ENCODE results near the gene C10orf53.

Gene C10orf53

DNA sequence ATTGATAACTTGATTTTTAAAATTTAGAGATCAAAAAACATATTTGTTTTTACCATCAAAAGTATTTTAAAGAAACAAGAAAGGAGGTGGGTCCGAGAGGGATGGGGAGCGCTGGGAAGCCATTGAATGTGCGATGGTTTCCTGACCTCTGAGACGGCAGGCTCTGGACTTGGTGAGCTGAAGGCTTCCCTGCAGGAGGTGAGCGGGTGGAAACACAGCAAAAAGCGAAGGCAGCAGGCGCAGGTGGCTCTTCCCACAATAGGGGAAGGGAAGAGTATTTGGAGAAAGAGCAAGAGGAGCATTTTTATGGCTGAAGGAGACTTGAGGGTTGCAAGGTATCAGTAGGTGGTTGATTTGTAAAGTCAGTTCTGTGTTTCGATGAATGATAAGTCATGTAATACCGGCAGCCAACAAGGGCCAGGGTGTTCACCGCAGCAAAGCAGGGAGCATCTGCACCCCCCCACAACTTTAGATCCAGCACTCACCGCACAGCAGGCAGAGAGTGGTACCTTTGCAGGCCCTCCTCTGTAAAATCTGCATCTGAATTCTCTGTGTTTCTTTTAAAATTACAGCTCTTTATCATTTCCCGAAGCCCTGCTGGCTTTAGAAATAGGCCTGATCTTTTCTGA, 10.5 kb downstream of the C10orf53 start:
- H2AFZ ChIP-seq (ENCODE audit: low read depth, low read length), result no peak overlapping the region
- no peak for DNase-seq
- no peaks in the 10 kb centered on the region for H4K20me1 ChIP-seq (ENCODE audit: insufficient read depth, low read length)
- no peak overlapping the region for H3K27ac ChIP-seq (ENCODE audit: low read length)
- H3K4me3 ChIP-seq (ENCODE audit: low read depth in 1 of 2, low read length in 2 of 2), result no peak overlapping the region
- no peaks in the 10 kb centered on the region for H3K4me1 ChIP-seq (ENCODE audit: insufficient read depth, low read length)
- no peaks in the 10 kb centered on the region for H3K27me3 ChIP-seq (ENCODE audit: insufficient read depth, low read length, poor library complexity)
- no peak for TF ChIP-seq EZH2 (IDR thresholded peaks at IDR 0.05; ENCODE audit: borderline replicate concordance, low read depth, low read length, severe bottlenecking)
- TF ChIP-seq, protein P1, sequence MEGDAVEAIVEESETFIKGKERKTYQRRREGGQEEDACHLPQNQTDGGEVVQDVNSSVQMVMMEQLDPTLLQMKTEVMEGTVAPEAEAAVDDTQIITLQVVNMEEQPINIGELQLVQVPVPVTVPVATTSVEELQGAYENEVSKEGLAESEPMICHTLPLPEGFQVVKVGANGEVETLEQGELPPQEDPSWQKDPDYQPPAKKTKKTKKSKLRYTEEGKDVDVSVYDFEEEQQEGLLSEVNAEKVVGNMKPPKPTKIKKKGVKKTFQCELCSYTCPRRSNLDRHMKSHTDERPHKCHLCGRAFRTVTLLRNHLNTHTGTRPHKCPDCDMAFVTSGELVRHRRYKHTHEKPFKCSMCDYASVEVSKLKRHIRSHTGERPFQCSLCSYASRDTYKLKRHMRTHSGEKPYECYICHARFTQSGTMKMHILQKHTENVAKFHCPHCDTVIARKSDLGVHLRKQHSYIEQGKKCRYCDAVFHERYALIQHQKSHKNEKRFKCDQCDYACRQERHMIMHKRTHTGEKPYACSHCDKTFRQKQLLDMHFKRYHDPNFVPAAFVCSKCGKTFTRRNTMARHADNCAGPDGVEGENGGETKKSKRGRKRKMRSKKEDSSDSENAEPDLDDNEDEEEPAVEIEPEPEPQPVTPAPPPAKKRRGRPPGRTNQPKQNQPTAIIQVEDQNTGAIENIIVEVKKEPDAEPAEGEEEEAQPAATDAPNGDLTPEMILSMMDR (IDR thresholded peaks at IDR 0.05; ENCODE audit: borderline replicate concordance, extremely low read depth, low read length, poor library complexity, severe bottlenecking), result no peak
- no peak for ATAC-seq (ENCODE audit: insufficient read depth, low read depth)
- no peaks in the 10 kb centered on the region for H3K79me2 ChIP-seq (ENCODE audit: insufficient read depth, low read length)
- no peaks in the 10 kb centered on the region for H3K36me3 ChIP-seq (ENCODE audit: insufficient read depth, low read length)
- H3K9ac ChIP-seq (ENCODE audit: low read depth, low read length), result no peak overlapping the region
- no peak overlapping the region for H3K4me2 ChIP-seq (ENCODE audit: insufficient read depth, low read length)
- peaks cover 5% of the 10 kb centered on the region for H3K9me3 ChIP-seq (ENCODE audit: insufficient read depth, low read length, severe bottlenecking)

DNA sequence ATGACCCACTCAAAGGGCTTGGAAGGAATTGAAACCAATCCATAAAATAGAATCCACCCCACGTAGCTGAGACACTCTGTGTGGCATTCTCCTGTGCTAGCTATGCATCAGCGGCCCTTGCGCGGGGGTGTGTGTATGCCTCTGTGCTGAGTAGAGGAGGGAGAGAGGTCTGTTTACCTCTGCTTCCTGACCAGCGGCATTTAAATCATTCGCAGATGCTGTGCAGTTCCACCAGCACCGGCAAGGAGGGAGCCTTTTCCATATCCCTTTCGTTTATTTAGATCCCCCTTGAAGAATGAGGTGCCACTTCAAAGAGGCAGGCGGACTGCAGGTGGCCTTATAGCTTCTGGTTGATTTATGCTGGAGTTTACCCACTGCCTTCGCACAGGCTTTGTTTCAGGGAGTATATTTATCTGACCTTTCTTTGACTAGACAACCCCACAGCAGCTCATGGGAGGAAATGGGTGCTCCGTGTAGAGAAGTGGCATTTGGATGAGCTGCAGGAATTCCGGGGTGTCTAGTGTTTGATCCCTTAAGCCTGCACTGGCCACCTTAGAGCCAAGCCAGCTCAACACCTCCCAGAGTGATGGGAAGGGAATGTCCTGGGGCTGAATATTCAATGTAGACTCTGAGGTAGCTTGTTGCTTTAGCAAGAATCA, 11.4 kb downstream of the C10orf53 start:
- ATAC-seq (ENCODE audit: insufficient read depth, low read depth), result no peak
- Histone ChIP-seq H3K4me3 (ENCODE audit: low read depth in 1 of 2, low read length in 2 of 2) (no peak overlapping the region), H3K36me3 (ENCODE audit: insufficient read depth, low read length) (no peaks in the 10 kb centered on the region), H3K9me3 (ENCODE audit: insufficient read depth, low read length, severe bottlenecking) (peaks cover 5% of the 10 kb centered on the region), H2AFZ (ENCODE audit: low read depth, low read length) (no peak overlapping the region), H3K4me2 (ENCODE audit: insufficient read depth, low read length) (no peak overlapping the region), H3K4me1 (ENCODE audit: insufficient read depth, low read length) (no peaks in the 10 kb centered on the region), H4K20me1 (ENCODE audit: insufficient read depth, low read length) (no peaks in the 10 kb centered on the region), H3K9ac (ENCODE audit: low read depth, low read length) (no peak overlapping the region), H3K27ac (ENCODE audit: low read length) (no peak overlapping the region), H3K79me2 (ENCODE audit: insufficient read depth, low read length) (no peaks in the 10 kb centered on the region), H3K27me3 (ENCODE audit: insufficient read depth, low read length, poor library complexity) (no peaks in the 10 kb centered on the region)
- no peak for TF ChIP-seq EZH2 (IDR thresholded peaks at IDR 0.05; ENCODE audit: borderline replicate concordance, low read depth, low read length, severe bottlenecking)
- TF ChIP-seq, protein P1 (IDR thresholded peaks at IDR 0.05; ENCODE audit: borderline replicate concordance, extremely low read depth, low read length, poor library complexity, severe bottlenecking), result no peak
- no peak for DNase-seq

DNA sequence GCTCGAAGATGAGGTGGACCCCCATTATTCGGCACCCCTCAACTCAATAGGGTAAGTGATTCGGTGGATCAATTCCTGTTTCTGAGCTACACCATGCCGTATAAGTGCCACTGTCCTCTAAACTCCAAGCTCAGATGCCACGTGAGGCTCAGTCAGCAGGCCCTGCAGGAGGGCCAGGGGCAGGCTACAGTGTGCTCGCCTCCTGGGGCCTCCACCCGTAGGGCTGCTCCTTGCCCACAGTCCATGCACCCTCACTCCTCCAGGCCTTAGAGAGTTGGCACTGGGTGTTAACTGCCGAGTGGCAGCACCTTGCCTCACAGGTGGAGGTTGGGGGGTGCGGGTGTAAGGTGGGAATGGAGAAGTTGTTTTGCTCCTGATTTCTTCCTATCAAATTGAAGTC, 12.1 kb downstream of the C10orf53 start:
- Histone ChIP-seq H3K4me3 (ENCODE audit: low read depth in 1 of 2, low read length in 2 of 2) (no peak overlapping the region), H3K27me3 (ENCODE audit: insufficient read depth, low read length, poor library complexity) (no peaks in the 10 kb centered on the region), H3K36me3 (ENCODE audit: insufficient read depth, low read length) (no peaks in the 10 kb centered on the region), H4K20me1 (ENCODE audit: insufficient read depth, low read length) (no peaks in the 10 kb centered on the region), H3K4me2 (ENCODE audit: insufficient read depth, low read length) (no peak overlapping the region), H3K9ac (ENCODE audit: low read depth, low read length) (no peak overlapping the region), H3K79me2 (ENCODE audit: insufficient read depth, low read length) (no peaks in the 10 kb centered on the region), H3K9me3 (ENCODE audit: insufficient read depth, low read length, severe bottlenecking) (peaks cover 5% of the 10 kb centered on the region), H2AFZ (ENCODE audit: low read depth, low read length) (no peak overlapping the region), H3K4me1 (ENCODE audit: insufficient read depth, low read length) (no peaks in the 10 kb centered on the region), H3K27ac (ENCODE audit: low read length) (no peak overlapping the region)
- TF ChIP-seq, protein P1 (IDR thresholded peaks at IDR 0.05; ENCODE audit: borderline replicate concordance, extremely low read depth, low read length, poor library complexity, severe bottlenecking), result no peak
- TF ChIP-seq EZH2 (IDR thresholded peaks at IDR 0.05; ENCODE audit: borderline replicate concordance, low read depth, low read length, severe bottlenecking), result no peak
- DNase-seq (no peak), ATAC-seq (ENCODE audit: insufficient read depth, low read depth) (no peak)

Measured in DND-41 (cell line).